Activated naive CD4-positive, alpha-beta T cell treated with Interleukin-2 at 50 U/mL for 16 hours (primary cell): ENCODE results near the gene ATXN7L1.
"Not testable (repeated sequence)": the region's sequence is repeated elsewhere in the genome, so short reads cannot be mapped to it uniquely, and the experiment has no call there.

Source experiments
- DNase-seq: peaks from one replicate; pipeline ENCODE4 v3.0.0-alpha.2; 2020

The ATXN7L1 gene

DNA sequence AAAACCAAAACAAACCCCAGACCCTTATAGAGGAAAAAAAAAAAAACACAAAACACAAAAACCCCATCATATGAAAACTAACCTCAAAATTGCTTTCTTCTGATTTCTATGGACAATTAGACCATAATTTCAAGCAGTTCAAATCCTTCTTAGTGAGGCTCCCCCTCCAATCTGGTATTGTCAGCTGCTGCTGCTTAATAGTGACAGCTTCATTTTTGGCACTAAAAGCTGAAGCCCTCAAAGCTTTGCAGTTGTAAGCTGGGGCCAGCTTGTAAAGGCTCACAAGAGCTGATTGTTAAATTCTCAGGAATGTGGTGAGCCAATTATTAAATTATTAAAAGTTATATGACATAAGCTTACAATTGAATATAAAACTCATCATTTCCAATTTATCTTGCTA is 21.9 kb downstream of the ATXN7L1 start:
- no peak for DNase-seq

GRCh38 chr7:105853931-105854419 is 22.4 kb downstream of the ATXN7L1 start:
- DNase-seq, result no peak

DNA sequence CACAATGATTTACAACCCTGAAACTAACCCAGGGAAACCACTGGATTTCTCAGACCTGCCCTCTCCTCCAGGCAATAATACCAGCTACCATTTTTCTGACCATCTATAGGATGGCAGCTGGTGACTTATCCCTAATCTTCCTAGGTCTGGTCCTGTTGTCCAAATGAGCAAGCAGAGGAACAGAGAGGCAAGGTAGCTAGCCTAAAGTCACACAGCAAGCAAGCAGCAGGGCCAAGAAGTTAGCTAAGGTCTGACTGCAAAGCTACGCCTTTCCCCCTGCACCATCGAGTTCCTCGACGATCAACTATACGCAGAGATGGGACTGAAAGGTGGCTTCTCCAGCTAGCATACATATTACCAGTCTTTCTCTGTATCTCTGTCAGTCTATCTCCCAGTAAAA is 25.3 kb downstream of the ATXN7L1 start:
- no peak for DNase-seq

DNA sequence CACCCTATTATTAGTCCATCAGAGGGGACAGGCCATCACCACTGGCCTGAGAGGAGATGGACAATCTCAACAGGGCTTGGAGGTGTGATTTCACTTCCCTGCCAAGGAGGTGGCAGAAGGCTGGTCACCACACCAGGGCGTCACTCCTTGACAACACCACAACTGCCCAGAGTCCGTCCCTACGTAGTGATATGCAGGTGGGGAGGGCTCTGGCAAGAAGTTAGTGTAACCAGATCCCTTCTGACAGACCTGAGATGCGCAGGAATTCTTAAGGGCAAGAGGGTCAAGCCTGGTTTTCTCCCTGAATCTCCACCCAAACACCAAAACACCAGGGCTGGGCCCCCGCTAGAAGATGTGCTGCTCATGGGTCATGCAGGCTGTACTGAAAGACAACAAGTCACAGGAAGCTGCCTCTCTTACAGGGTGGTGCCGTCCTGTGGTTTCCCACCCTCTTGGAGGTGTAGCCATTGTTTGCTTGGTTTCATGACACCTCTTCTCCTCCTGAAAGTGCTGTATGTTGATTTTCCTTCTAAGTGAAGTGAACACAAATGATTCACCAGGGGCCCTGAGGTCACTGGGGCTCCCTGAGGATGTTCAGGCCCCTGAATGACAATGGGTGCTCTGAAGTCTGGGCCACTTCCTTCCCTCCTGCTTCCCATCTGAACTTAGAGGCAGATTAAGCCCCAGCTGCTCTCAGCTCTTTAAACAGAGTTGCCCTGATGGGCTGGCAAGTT is 27.1 kb downstream of the ATXN7L1 start:
- peak; percentile 70 for DNase-seq

GRCh38 chr7:105846404-105846803 is 30.0 kb downstream of the ATXN7L1 start:
- no peak for DNase-seq

- not testable (repeated sequence) for DNase-seq
Observed at GRCh38 chr7:105844681-105845080, 31.7 kb downstream of the ATXN7L1 start.

DNA sequence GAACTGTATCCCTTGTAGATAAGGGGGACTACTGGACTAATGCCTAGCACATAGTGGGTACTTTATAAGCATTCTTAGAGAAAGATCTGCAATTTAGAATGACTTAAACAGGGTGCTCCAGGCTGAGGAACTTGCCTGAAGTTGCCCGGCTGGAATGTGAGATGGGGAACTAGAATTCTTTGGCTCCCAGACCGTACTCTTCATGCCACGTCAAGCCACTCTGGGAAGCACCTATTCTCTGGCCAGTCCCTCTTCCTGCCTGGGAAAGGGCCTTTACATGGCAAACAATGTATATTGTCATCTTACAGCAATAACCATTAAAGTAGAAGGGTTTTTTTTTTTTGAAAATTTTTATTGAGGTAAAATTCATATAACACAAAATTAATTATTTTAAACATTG is 34.5 kb downstream of the ATXN7L1 start:
- no peak for DNase-seq

GRCh38 chr7:105840981-105841749 is 35.2 kb downstream of the ATXN7L1 start:
- DNase-seq, result no peak

DNA sequence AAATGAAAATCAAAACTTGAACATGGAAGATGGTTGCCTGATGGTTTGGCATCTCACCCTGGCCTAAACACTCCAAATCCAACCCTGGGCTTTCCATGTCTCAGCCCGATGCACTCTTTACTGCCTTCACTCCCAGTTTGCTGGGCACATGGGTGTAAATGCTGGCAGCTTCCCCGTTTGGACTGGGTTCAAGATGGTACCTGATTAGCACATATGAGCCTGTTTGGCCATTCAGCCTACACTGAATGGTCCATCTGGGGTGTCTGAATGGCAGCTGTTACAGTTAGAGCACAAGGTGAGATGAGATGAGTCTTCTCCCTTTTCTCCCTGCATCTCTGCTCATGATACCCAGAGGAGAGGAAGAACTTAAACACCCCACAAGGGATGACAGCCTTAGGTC is 37.1 kb downstream of the ATXN7L1 start:
- DNase-seq, result no peak

- no peak for DNase-seq
Observed at GRCh38 chr7:105838627-105839231, 37.7 kb downstream of the ATXN7L1 start.

DNA sequence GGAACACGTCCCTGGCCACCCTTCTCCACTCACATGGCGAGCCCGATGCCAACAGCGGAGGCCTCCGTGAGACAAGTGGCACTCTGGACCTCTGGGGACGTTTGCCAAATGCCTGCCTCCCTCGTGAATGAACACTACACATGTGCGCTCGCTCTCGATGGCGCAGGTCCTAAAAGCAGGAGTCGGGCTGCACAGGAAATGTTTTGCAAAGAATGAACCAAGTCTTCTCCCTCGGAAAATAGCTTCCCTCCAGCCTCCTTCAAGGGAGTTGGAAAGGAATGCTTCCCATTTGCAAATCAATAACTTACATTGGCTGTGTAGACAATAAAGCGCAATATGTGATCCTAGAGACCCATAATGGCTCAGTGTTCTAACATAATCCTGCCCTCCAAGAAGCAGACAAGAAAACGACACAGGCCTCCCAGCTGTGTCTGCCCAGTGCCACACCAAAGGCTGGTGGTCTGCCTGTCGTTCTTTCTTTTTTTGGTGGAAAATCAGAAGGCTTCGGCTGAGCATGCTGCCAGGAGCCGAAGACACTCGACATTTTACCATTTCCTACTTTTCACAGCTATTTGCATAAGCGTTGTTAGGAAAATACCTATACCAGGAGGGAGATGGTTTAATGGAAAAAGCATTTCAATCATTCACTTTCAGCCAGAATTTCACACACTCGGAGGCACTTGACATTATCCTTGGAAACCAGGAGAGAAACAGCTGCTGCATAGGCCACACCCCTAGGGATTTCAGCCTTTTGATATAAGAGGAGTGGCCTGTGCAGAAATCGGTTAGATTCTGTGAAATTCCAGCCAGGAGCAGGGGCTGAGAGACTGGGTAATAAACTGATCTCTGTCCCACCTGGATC is 38.4 kb downstream of the ATXN7L1 start:
- no peak for DNase-seq

GRCh38 chr7:105835441-105835840 is 41.0 kb downstream of the ATXN7L1 start:
- DNase-seq, result no peak

DNA sequence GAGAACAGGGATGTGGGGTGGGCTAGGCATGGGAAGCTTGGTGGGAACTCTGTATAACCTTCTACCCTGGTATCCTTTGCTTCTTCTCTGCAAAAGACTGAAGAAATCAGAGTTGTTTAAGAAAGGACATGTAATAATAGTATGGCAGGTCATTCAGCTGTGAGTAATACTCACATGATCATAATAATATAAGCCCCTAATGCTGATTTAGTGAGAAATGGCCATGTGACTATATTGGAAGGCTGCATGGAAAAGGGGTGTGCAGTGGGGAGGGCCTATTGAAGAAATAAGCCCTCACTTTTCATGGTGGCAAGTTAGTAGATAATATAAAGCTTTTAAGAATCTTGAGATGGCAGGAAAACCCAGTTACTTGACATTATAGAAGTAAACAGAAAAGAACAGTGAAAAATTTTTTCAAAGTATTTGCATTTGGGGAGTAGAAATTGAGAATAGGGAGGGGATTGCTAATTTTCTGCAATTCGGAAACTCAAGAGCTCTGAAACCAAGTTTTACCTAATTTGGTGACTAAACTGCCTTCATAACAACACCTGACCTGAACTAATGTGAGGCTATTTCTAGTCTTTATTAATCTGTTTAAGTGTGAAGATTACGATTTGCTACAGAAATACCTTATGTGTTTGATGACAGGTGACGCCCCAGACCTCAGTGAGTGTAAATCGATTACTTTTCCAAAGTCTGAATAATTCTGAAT is 44.4 kb downstream of the ATXN7L1 start:
- no peak for DNase-seq

DNA sequence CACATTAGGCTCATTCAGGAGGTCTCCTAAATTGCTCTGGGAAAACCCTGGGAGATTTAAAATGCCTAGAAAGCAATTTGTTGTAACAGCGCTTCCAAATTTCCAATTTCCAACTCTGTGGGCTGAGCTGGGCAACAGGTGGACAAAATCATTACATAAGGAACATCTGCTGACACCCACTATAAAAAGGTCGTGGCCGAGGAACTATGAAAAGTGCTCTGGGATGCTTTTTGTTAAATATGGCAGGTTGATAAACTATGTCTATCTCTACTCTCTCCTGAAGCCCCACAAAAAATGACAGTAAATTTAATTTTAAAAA is 45.1 kb downstream of the ATXN7L1 start:
- no peak for DNase-seq

DNA sequence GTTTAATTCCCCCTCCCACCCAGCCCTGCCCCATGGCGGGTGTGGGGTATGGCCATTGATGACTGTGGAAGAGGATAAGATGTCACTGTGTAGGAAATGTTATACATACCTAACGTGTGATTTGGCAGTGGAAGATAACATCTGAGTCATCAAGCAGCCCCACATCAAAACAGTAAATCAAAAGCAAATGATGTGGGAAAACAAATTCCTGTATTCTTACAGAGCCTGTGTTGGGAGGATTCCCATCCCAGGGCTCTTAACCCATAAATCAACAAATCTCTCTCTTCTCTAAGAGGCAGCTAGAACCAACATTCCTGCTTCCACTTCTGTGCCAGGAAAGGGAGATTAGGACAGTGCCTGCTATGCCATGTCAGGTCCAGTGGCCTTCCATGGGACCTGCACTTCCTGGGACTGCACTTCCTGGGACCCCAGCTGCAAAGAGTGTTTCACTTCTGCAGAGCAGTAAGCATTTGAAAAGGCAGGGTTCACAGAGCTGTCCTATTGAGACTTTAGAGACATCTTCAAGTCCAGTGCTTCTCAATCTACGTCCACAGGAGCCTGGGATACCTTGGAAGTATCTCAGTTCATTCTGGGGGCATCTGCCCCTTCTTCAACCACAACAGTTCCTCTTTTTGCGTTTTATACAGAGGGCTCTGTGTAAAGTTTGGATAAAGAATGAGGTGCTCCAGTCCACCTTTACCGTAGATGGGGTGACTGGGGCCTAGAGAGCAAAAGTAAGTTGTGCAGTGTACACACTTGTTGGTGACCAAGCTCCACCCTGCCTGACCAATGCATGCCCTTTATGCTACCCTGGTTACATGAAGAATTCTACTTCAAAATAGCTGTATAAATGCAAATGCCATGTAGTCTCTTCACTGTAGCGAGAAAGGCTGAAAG is 45.7 kb downstream of the ATXN7L1 start:
- DNase-seq, result no peak

- no peak for DNase-seq
Observed at GRCh38 chr7:105829681-105830322, 46.6 kb downstream of the ATXN7L1 start.

DNA sequence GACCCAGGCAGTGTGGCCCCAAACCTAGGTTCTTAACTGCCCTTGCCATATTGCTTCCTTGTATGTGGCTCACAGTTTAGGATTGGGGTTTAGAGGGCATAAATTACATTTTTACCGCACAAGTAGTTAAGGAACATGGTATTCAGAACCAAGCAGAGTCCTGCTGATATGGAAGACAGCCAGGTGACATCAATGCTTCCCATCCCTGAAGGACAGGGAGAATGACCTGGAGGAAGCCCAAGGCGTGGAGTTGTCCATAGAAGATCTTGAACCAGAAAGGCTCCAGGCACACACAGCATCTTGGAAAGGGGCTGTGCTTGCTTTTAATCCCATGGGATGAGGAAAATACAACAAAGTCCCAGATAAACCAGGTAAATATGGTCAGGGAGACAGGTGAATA is 48.3 kb downstream of the ATXN7L1 start:
- no peak for DNase-seq

GRCh38 chr7:105827151-105827875 is 49.1 kb downstream of the ATXN7L1 start:
- DNase-seq, result no peak

DNA sequence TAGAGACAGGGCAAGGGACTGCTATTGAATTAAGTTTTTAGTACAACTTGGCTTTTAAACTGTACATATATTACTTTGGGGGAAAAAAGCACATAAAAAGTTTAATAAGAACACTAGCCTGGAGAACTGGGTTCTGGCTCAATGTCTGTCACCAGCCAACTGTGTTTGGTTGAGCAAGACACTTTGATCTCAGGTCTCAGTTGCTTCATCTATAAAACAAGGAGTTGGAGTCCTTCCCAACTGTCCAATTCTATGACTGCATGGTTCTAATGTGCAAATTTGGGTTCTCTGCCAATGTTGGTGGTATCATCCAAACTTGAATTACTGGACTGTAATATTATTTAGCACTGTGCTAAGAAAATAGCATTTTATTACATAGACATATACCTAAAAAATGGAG is 50.3 kb downstream of the ATXN7L1 start:
- DNase-seq, result no peak

GRCh38 chr7:105825371-105825770 is 51.0 kb downstream of the ATXN7L1 start:
- no peak for DNase-seq
